Naive thymus-derived CD8-positive, alpha-beta T cell (primary cell): ENCODE results near the gene BEX4. TPM values are rescaled to one million over a fixed set of nuclear protein-coding genes. Genes with fewer than 3 reads are reported as not detected.

Experiments used
- ATAC-seq, 2 donors: fragments of 150-1000 bp; cut with Tn5 transposase in 1 of 2; sonication (Bioruptor Pico), chemical (Tn5 transposase) in 1 of 2; 1 replicate in 1 of 2; 2 replicates in 1 of 2; pipeline ENCODE4 v1.10.0; 2021; ENCODE audit warnings: mild to moderate bottlenecking in 2 of 2, moderate library complexity in 2 of 2
- POLR2A ChIA-PET: fragments of 350-600 bp; sonication (Branson Sonifier 250); formaldehyde crosslinking; loops from one replicate; lab custom pipeline; 2021; ENCODE audit warnings: antibody characterized with exemption; lab: Charles Lee
- DNase-seq, 10 donors: peaks; one replicate each; pipeline versions ENCODE4 v3.0.0 to v3.0.0-alpha.2; 2020 to 2022
- H3K27ac Mint-ChIP-seq, 10 donors: one replicate each; pipeline ENCODE4 v1.8.0; 2020 to 2022; ENCODE audit warnings: mild to moderate bottlenecking in 10 of 10, mixed read lengths in 10 of 10, moderate library complexity in 4 of 10, inconsistent platforms in 1 of 10
- H3K27me3 Mint-ChIP-seq, 5 donors: one replicate each; pipeline ENCODE4 v1.8.0; 2021 to 2022; ENCODE audit warnings: mixed read lengths in 5 of 5
- H3K36me3 Mint-ChIP-seq, 3 donors: one replicate each; pipeline ENCODE4 v1.8.0; 2020 to 2022; ENCODE audit warnings: mixed read lengths in 3 of 3, mild to moderate bottlenecking in 2 of 3, inconsistent platforms in 1 of 3
- H3K4me1 Mint-ChIP-seq, 4 donors: one replicate each; pipeline ENCODE4 v1.8.0; 2021 to 2022; ENCODE audit warnings: mixed read lengths in 4 of 4
- H3K4me3 Mint-ChIP-seq, 10 donors: one replicate each; pipeline ENCODE4 v1.8.0; 2020 to 2022; ENCODE audit warnings: mild to moderate bottlenecking in 10 of 10, mixed read lengths in 10 of 10, moderate library complexity in 6 of 10, inconsistent platforms in 1 of 10
- H3K9me3 Mint-ChIP-seq, 9 donors: one replicate each; pipeline ENCODE4 v1.8.0; 2020 to 2022; ENCODE audit warnings: mixed read lengths in 9 of 9, mild to moderate bottlenecking in 3 of 9, inconsistent platforms in 1 of 9, moderate library complexity in 1 of 9
- polyA plus RNA-seq, 3 donors: library from polyadenylated mRNA; unstranded; fragments of 300-500 nt; fragmentation: Illumina TruSeq; gene quantifications; one replicate each; pipeline ENCODE4 v1.2.3, GENCODE V29; 2021
- total RNA-seq, 8 experiments: library from RNA in 2 of 8; stranded (reverse) in 2 of 8; gene quantifications; one replicate each; pipeline ENCODE4 v1.2.3 and lab custom pipeline; 2021 to 2026

BEX4 gene
- total and polyA plus RNA-seq, 5 experiments from 2014 or later: 54.3 to 115 (median 92.9) TPM

GRCh38 chrX:103250977-103251376, 36.1 kb downstream of the BEX4 start:
- Mint-ChIP-seq H3K4me1 (peaks cover 11 to 22% (median 18%) of the 10 kb centered on the region in 4 donors), H3K27ac (no peak overlapping the region), H3K27me3 (no peaks in the 10 kb centered on the region), H3K36me3 (peaks cover 0 to 5% (median 0%) of the 10 kb centered on the region in 3 donors), H3K9me3 (no peaks in the 10 kb centered on the region), H3K4me3 (no peak overlapping the region)
- ATAC-seq: no peak
- DNase-seq: no peak
- POLR2A ChIA-PET: no interaction called here

- H3K4me1 Mint-ChIP-seq: peaks cover 11 to 22% (median 18%) of the 10 kb centered on the region in 4 donors
- DNase-seq (no peak), ATAC-seq (no peak)
- POLR2A ChIA-PET: interaction anchor here (2.0 kb wide), 1 partner anchor 39 kb away, joined by 8 read pairs; the partner anchor contains the start of gene BEX4
- H3K27ac Mint-ChIP-seq: peak overlapping the region; percentile 90 to 99 (median 96)
- H3K27me3 Mint-ChIP-seq: no peaks in the 10 kb centered on the region
- peak overlapping the region; percentile 90 to 99 (median 96) for H3K4me3 Mint-ChIP-seq
- peaks cover 0 to 5% (median 0%) of the 10 kb centered on the region in 3 donors for H3K36me3 Mint-ChIP-seq
- no peaks in the 10 kb centered on the region for H3K9me3 Mint-ChIP-seq
These were observed 38.7 kb downstream of the BEX4 start for GRCh38 chrX:103253608-103254007.

GRCh38 chrX:103254171-103254824, 39.4 kb downstream of the BEX4 start:
- POLR2A ChIA-PET: interaction anchor here (2.0 kb wide), 1 partner anchor 39 kb away, joined by 8 read pairs; the partner anchor contains the start of gene BEX4
- Mint-ChIP-seq H3K4me3 (peak overlapping the region; percentile 90 to 99 (median 96)), H3K27me3 (no peaks in the 10 kb centered on the region), H3K9me3 (no peaks in the 10 kb centered on the region), H3K36me3 (peaks cover 0 to 5% (median 0%) of the 10 kb centered on the region in 3 donors), H3K27ac (peak overlapping the region; percentile 94 to 99 (median 98)), H3K4me1 (peaks cover 11 to 22% (median 18%) of the 10 kb centered on the region in 4 donors)
- peak in 7 of 10 donors; percentile 6 to 63 (median 17) for DNase-seq
- ATAC-seq: peak; percentile 45 to 50

- H3K27me3 Mint-ChIP-seq: no peaks in the 10 kb centered on the region
- peak; percentile 94 to 97 for ATAC-seq
- peak; percentile 32 to 80 (median 51) for DNase-seq
- peak within 1 kb of the TSS; percentile 94 to 99 (median 98) for H3K27ac Mint-ChIP-seq
- H3K9me3 Mint-ChIP-seq: no peaks in the 10 kb centered on the region
- H3K36me3 Mint-ChIP-seq: peaks cover 0 to 5% (median 0%) of the 10 kb centered on the region in 3 donors
- peaks cover 11 to 22% (median 18%) of the 10 kb centered on the region in 4 donors for H3K4me1 Mint-ChIP-seq
- peak within 1 kb of the TSS; percentile 90 to 99 (median 96) for H3K4me3 Mint-ChIP-seq
- POLR2A ChIA-PET: interaction anchor here (2.0 kb wide), 1 partner anchor 40 kb away, joined by 8 read pairs; the partner anchor contains the start of gene BEX4
These were observed 40.1 kb downstream of the BEX4 start, which contains the start of gene TCEAL8 for GRCh38 chrX:103254921-103255493. TSS of gene TCEAL8 (minus strand) at chrX:103255155. CDS start at chrX:103253979, 1,176 bp downstream.

- ATAC-seq: no peak
- Mint-ChIP-seq H3K27me3 (no peaks in the 10 kb centered on the region), H3K27ac (no peak overlapping the region), H3K36me3 (peaks cover 0 to 5% (median 0%) of the 10 kb centered on the region in 3 donors), H3K4me3 (no peak overlapping the region), H3K9me3 (no peaks in the 10 kb centered on the region), H3K4me1 (peaks cover 11 to 22% (median 18%) of the 10 kb centered on the region in 4 donors)
- no peak for DNase-seq
- POLR2A ChIA-PET: no interaction called here
These were observed 41.7 kb downstream of the BEX4 start for GRCh38 chrX:103256651-103257050.

- no peak overlapping the region for H3K4me3 Mint-ChIP-seq
- H3K9me3 Mint-ChIP-seq: peaks cover 0 to 4% (median 0%) of the 10 kb centered on the region in 9 donors
- H3K4me1 Mint-ChIP-seq: peaks cover 9 to 22% (median 15%) of the 10 kb centered on the region in 4 donors
- peaks cover 0 to under 1% (median 0%) of the 10 kb centered on the region in 5 donors for H3K27me3 Mint-ChIP-seq
- peaks cover 0 to 4% (median 0%) of the 10 kb centered on the region in 3 donors for H3K36me3 Mint-ChIP-seq
- H3K27ac Mint-ChIP-seq: no peak overlapping the region
- POLR2A ChIA-PET: interaction anchor here (0.5 kb wide), 1 partner anchor 117 kb away, joined by 4 read pairs; no protein-coding TSS in a partner anchor
- DNase-seq (no peak), ATAC-seq (no peak)
These were observed 43.4 kb downstream of the BEX4 start for GRCh38 chrX:103258275-103258674.

Other genes with a start within 250 kb of the BEX4 start
- not detected for gene BEX1, start 150.9 kb upstream of the BEX4 start, total RNA-seq
- 1 to 10 TPM in 1 of 3 donors, under 1 TPM in 2; 0.63 to 1.1 (median 0.73) TPM for gene BEX1, start 150.9 kb upstream of the BEX4 start, polyA plus RNA-seq
- not detected for gene NXF3, start 122.0 kb upstream of the BEX4 start, total RNA-seq
- gene NXF3, start 122.0 kb upstream of the BEX4 start, polyA plus RNA-seq: not detected
- 10 to 100 TPM; 25.2 to 26.8 TPM for gene TCEAL8, start 40.0 kb downstream of the BEX4 start, total RNA-seq
- 10 to 100 TPM; 66.4 to 71.4 (median 69.3) TPM for gene TCEAL8, start 40.0 kb downstream of the BEX4 start, polyA plus RNA-seq
- gene TCEAL5, start 61.6 kb downstream of the BEX4 start, total RNA-seq: not detected
- not detected for gene TCEAL5, start 61.6 kb downstream of the BEX4 start, polyA plus RNA-seq
- gene BEX2, start 95.9 kb downstream of the BEX4 start, total RNA-seq: 10 to 100 TPM; 30.3 to 33.8 TPM
- 10 to 100 TPM; 87.5 to 98.5 (median 92.1) TPM for gene BEX2, start 95.9 kb downstream of the BEX4 start, polyA plus RNA-seq
- gene TCEAL7, start 115.1 kb downstream of the BEX4 start, total RNA-seq: not detected
- gene TCEAL7, start 115.1 kb downstream of the BEX4 start, polyA plus RNA-seq: not detected
- gene TCEAL9, start 141.4 kb downstream of the BEX4 start, total RNA-seq: 1 to 10 TPM; 1.3 to 2.0 TPM
- gene TCEAL9, start 141.4 kb downstream of the BEX4 start, polyA plus RNA-seq: 1 to 10 TPM; 3.3 to 5.2 (median 3.5) TPM
- gene BEX3, start 161.4 kb downstream of the BEX4 start, total RNA-seq: 10 to 100 TPM; 33.8 to 34.3 TPM
- gene BEX3, start 161.4 kb downstream of the BEX4 start, polyA plus RNA-seq: 100 to 1,000 TPM in 2 of 3 donors, 10 to 100 TPM in 1; 92.6 to 136 (median 134) TPM